Activated effector memory CD4-positive, alpha-beta T cell treated with anti-CD3 and anti-CD28 coated beads, Interleukin-2, amount 50 U/mL, for 16 hours (primary cell): ENCODE data around the gene TCHHL1.

Experiments
- DNase-seq: peaks from one replicate; pipeline ENCODE4 v3.0.0-alpha.2; 2020

Gene TCHHL1

DNA sequence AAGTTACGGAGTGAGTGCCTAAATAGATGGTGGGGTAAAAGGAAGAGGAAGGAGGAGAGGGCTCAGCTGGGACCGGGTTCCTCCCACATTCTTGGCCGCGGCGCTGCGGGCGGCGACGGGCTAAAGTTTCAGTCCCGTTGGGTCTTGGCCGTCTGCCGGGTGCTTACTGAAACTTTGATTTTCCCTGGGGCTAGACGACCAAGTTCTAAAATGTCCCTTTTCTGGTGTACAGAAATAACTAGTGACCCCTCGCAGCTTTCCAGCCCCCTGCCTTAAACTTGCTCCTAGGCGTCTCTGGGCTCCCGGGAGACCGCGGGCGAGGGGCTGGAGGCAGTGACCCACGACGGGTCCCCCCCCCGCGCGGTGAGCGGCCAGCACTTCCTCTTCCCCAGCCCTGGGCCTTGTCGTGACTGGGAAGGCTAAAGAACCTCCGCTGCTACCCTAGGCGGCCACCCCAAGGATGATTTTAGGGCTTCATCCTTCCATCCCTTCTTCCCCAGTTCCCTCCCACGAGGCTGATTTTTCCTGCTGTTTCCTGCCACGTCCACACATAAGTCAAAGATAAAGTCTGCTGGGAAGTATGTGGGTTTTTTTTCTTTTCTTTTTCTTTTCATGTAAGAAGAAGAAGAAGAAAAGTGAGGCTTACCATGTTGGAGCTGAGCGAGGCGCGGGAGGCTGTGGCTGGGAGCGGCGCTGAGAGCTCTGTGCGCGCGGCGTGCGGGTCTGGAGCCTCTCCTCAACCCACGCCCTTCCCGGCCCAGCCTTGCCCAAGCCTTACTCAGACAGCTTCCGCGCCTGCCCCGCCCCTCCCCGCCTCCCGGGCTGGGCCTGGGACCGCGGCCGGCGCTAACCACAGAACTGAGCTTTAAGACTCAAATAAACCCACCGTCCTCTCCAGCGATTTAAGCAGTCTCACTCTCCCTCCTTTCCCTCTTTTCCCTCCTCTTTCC lies 52.3 kb downstream of the TCHHL1 start, which contains the start of gene S100A11:
Gene S100A11, minus strand, starts transcription at position 738 of the 950 bp plus-strand sequence. Its CDS starts 89 bp downstream, at position 649.
- peak; percentile 91 for DNase-seq

DNA sequence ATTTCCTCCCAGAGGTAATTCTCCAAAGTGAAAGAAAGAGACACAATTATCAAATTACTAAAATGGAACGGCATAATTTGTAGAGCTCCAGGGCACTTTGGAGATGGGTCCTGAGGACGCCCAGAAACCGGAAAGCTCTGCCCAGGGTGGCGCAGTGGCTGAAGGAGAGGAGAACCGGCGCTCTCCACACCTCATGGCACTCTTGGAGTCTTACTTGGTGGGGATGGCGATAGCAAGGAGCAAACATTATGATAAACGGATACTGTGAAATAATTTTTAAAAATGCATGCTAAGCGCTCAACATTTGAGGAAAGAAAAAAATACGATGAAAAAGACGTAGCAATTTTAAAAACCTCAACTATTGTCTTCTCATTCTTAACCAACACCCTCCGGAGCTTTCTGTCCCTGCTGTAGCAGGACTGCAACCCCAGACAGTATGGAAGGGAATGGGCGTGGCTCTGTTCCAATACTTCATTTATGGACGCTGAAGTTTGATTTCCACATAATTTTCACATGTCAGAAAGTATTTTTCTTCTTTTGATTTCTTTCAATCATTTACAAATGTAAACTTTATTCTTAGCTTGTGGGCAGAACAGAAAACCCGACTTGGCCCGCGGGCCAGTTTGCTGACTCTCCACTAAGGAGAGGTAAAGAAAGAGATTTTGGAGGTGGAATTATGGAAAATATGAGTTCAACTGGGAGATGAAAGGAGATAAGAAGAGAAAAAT lies 53.2 kb downstream of the TCHHL1 start:
- DNase-seq = peak; percentile 66

DNA sequence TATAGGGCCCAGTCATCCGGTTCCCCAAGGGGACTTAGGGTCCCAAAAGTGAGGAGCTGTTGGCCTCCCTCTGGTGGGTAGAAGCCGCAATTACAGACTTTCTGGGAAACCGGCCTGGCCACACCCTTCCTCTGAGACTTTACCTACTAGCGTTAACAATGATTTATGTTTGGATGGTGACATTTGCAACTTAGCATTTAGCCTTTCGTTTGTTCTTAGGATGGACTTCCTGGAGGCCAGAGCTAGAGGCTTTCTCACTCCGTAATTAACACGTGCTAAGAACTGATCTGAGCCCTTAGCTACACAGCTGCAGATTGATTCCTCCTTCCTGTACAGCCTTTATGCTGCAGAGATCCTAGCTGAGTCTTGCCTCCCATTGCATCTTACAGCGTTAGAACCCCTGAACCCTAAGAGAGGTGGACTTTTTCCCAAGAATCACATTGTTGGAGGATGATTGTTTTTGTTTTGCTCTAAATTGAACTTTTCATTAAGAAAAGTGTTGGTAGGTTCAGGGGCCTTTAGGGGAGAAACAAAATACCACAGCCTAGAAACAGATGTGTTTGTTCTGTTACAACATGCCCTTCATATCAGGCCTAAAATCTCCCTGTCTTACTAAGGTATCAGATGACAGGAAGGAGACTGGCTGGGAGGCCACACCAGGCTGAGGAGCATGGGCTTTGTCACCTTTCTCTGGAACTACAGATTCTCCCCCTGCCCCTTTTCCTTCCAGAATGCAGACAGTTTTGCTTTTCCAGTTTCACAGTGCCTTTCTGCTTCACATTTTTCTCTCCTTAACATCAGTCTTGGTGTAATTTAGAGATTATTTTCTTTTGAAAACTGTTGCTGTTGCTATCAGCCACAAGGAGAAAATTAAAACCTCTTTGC lies 54.0 kb downstream of the TCHHL1 start:
- peak; percentile 87 for DNase-seq

DNA sequence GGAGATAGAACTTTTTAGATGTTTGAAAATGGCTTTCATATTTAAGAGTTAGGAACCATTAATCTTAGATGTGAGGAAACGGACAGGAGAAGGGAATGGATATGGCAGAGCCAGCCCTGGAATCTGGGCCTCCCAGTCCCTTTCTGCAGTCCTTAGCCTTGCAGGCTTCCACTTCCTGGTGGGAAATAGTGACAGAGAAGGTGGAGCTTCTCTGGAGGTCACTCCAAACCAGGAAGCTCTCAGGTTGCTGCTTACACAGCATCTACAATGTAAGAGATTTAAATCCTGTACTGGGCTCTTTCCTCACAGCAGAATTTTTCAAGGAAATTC lies 54.6 kb downstream of the TCHHL1 start:
- no peak for DNase-seq
